ENCODE measurements around the gene SEL1L3.

The SEL1L3 gene

DNA sequence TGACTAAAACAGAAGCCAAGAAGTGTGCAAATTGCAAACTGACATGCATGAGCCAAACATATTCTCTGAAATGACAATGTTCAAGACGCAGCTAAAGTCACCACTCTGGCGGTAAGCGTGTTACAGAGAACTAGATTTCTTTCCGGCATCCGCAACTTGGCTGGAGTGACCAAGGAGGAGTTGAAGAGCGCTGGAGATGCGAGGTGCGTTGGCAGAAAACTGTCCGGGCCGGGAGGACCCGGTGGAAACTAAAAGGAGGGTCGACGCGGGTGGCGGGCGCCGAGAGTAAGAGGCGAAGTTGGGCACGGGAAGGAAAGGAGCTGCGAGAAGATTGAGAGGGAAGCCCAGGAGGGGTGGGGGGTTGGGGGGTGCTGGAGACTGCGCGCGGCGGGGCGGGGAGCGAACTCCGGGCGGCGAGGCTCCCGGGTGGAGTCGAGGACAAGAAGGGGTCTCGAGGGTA lies 807 bp downstream of the SEL1L3 start:
- H3K4me3 ChIP-seq (replicated peaks; ENCODE audit: low read depth, low read length) = peak overlapping the region; percentile 69
- peak; percentile 54 for DNase-seq (ENCODE audit: low read depth)
- TF ChIP-seq, protein P1, sequence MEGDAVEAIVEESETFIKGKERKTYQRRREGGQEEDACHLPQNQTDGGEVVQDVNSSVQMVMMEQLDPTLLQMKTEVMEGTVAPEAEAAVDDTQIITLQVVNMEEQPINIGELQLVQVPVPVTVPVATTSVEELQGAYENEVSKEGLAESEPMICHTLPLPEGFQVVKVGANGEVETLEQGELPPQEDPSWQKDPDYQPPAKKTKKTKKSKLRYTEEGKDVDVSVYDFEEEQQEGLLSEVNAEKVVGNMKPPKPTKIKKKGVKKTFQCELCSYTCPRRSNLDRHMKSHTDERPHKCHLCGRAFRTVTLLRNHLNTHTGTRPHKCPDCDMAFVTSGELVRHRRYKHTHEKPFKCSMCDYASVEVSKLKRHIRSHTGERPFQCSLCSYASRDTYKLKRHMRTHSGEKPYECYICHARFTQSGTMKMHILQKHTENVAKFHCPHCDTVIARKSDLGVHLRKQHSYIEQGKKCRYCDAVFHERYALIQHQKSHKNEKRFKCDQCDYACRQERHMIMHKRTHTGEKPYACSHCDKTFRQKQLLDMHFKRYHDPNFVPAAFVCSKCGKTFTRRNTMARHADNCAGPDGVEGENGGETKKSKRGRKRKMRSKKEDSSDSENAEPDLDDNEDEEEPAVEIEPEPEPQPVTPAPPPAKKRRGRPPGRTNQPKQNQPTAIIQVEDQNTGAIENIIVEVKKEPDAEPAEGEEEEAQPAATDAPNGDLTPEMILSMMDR (IDR thresholded peaks at IDR 0.05; ENCODE audit: low read length, missing control alignments) = no peak

DNA sequence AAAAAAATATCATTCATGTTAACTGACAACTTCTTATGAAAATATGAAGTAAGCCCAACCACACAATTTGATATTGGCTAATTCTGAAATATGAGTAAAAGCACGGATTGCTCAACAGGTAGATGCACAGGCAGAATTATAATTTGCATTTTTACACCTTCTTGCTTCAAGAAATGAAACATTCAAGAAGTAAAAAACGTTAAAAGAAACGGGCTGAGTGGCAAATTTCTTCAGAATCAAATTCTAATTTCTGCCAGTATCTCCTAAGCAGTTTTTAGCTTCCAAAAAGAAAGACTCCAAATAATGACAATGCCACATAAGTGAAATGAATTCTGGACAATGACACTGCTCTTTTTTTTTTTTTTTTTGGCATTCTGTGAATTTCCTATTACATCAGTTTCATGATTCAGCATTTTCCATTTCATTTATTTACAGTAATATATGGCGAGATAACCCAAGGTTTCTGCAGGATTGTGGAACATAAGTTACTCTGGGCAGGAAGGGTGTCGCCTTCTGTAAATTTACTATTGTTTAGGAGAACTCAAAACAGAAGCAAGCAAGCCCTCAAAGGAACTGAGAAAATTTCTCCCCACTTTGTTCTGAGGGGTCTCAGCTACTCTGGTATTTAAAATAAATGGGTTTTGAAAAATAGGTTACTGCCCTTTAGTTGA lies 1.4 kb downstream of the SEL1L3 start:
- peak; percentile 77 for DNase-seq (ENCODE audit: low read depth)

GRCh38 chr4:25860586-25861279 lies 2.1 kb downstream of the SEL1L3 start:
- TF ChIP-seq, protein P1 (IDR thresholded peaks at IDR 0.05; ENCODE audit: low read length, missing control alignments) = no peak
- no peak for DNase-seq (ENCODE audit: low read depth)
- peak overlapping the region; percentile 69 for H3K4me3 ChIP-seq (replicated peaks; ENCODE audit: low read depth, low read length)

More for the DNA sequence above, 1.4 kb downstream of the SEL1L3 start:
- peak overlapping the region; percentile 69 for H3K4me3 ChIP-seq (replicated peaks; ENCODE audit: low read depth, low read length)
- TF ChIP-seq, protein P1 (IDR thresholded peaks at IDR 0.05; ENCODE audit: low read length, missing control alignments) = no peak

- no peak overlapping the region for H3K4me3 ChIP-seq (replicated peaks; ENCODE audit: low read depth, low read length)
- DNase-seq (ENCODE audit: low read depth) = peak; percentile 14
- TF ChIP-seq, protein P1 (IDR thresholded peaks at IDR 0.05; ENCODE audit: low read length, missing control alignments) = no peak
These were observed 3.2 kb downstream of the SEL1L3 start for GRCh38 chr4:25859429-25860148.

DNA sequence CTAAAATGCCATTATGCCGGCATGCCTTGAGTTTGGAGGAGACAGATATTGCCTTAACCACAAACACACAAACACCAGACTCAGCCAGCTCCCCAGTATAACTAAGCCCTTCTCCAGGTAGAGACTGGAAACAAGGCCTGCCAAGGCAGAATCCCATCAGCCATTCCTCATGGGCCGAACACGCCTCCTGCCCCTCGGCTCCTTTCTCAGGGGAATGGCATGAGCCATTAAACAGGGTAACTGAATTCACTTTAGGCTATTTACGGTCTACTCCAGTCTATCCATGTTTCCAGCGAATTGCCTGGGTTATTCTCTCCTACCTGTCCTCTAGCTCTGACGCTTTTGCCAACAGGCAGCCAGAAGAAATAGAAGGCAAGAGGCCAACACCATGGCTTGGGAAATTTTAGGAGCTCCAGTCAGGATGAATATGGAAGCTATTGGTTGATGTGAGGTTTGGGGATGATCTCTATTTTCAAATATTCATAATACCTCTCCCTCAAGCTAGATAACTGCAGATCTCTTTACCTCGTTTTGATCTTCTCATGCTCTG lies 4.9 kb downstream of the SEL1L3 start:
- no peak overlapping the region for H3K4me3 ChIP-seq (replicated peaks; ENCODE audit: low read depth, low read length)
- TF ChIP-seq, protein P1 (IDR thresholded peaks at IDR 0.05; ENCODE audit: low read length, missing control alignments) = no peak
- DNase-seq (ENCODE audit: low read depth) = no peak

GRCh38 chr4:25857403-25857802 lies 5.4 kb downstream of the SEL1L3 start:
- DNase-seq (ENCODE audit: low read depth) = peak; percentile 39
- H3K4me3 ChIP-seq (replicated peaks; ENCODE audit: low read depth, low read length) = no peak overlapping the region
- TF ChIP-seq, protein P1 (IDR thresholded peaks at IDR 0.05; ENCODE audit: low read length, missing control alignments) = peak; percentile 36
